GM23338 (cell line): Measurements from ENCODE around the gene SELENOV. TPM values are rescaled to one million over a fixed set of nuclear protein-coding genes. Genes with fewer than 3 reads are reported as not detected.

Source experiments
- ATAC-seq: fragments of 200-7000 bp; cut with Tn5 transposase; 3 replicates; pipeline ENCODE4 v1.9.1; 2020
- DNase-seq: peaks from one replicate; pipeline ENCODE4 v3.0.0-alpha.2; 2015; ENCODE audit warnings: low spot score
- H2AFZ ChIP-seq: fragments of 200-600 bp; sonication (generic); 2 replicates; pipeline ENCODE4 v1.8.0; 2016; ENCODE audit warnings: antibody characterized with exemption, mild to moderate bottlenecking, moderate library complexity
- H3F3A ChIP-seq: fragments of 200-600 bp; sonication (generic); replicated peaks from 2 replicates; pipeline ENCODE4 v1.8.0; 2017; ENCODE audit warnings: antibody characterized with exemption, mixed run types, low read depth
- H3K27ac ChIP-seq: fragments of 200-600 bp; sonication (generic); 2 replicates; pipeline ENCODE4 v1.6.1; 2016; ENCODE audit warnings: low read depth
- H3K27me3 ChIP-seq: fragments of 200-600 bp; sonication (generic); 2 replicates; pipeline ENCODE4 v1.8.0; 2016; ENCODE audit warnings: mild to moderate bottlenecking, mixed run types, moderate library complexity; ENCODE audit not compliant: insufficient read depth
- H3K36me3 ChIP-seq: fragments of 200-600 bp; sonication (generic); 2 replicates; pipeline ENCODE4 v1.8.0; 2016; ENCODE audit warnings: mild to moderate bottlenecking; ENCODE audit not compliant: insufficient read depth
- H3K4me1 ChIP-seq: fragments of 200-600 bp; sonication (generic); 2 replicates; pipeline ENCODE4 v1.8.0; 2016; ENCODE audit warnings: mild to moderate bottlenecking, moderate library complexity; ENCODE audit not compliant: insufficient read depth
- H3K4me2 ChIP-seq: fragments of 200-600 bp; sonication (generic); 2 replicates; pipeline ENCODE4 v1.7.1; 2017; ENCODE audit warnings: mixed run types
- H3K4me3 ChIP-seq: fragments of 200-600 bp; sonication (generic); 2 replicates; pipeline ENCODE4 v1.6.1; 2016; ENCODE audit warnings: mixed run types
- H3K79me2 ChIP-seq: fragments of 200-600 bp; sonication (generic); replicated peaks from 2 replicates; pipeline ENCODE4 v1.8.0; 2017; ENCODE audit warnings: mild to moderate bottlenecking; ENCODE audit not compliant: insufficient read depth
- H3K9me2 ChIP-seq: fragments of 200-600 bp; sonication (generic); 2 replicates; pipeline ENCODE4 v1.8.0; 2017; ENCODE audit not compliant: insufficient read depth
- H4K20me1 ChIP-seq: fragments of 200-600 bp; sonication (generic); replicated peaks from 2 replicates; pipeline ENCODE4 v1.8.0; 2017; ENCODE audit warnings: mild to moderate bottlenecking; ENCODE audit not compliant: insufficient read depth
- H3K27ac Mint-ChIP-seq: 2 replicates; pipeline ENCODE4 v1.8.0; 2020; ENCODE audit warnings: inconsistent platforms, mild to moderate bottlenecking, moderate library complexity, mixed read lengths
- H3K27me3 Mint-ChIP-seq: 3 replicates; pipeline ENCODE4 v1.8.0; 2022; ENCODE audit warnings: low read depth, mild to moderate bottlenecking, moderate library complexity, mixed read lengths, inconsistent platforms; ENCODE audit not compliant: insufficient read depth, poor library complexity
- H3K36me3 Mint-ChIP-seq: 3 replicates; pipeline ENCODE4 v1.8.0; 2021; ENCODE audit warnings: low read depth, mild to moderate bottlenecking, inconsistent platforms, moderate library complexity, mixed read lengths
- H3K4me1 Mint-ChIP-seq: 3 replicates; pipeline ENCODE4 v1.8.0; 2020; ENCODE audit warnings: mild to moderate bottlenecking, inconsistent platforms, mixed read lengths
- H3K4me3 Mint-ChIP-seq: 3 replicates; pipeline ENCODE4 v1.8.0; 2021; ENCODE audit warnings: moderate library complexity, mild to moderate bottlenecking, inconsistent platforms, mixed read lengths
- H3K9me3 Mint-ChIP-seq: 3 replicates; pipeline ENCODE4 v1.8.0; 2020; ENCODE audit warnings: moderate library complexity, mild to moderate bottlenecking, inconsistent platforms, mixed read lengths
- CREB1 ChIP-seq: fragments of 250-450 bp; sonication (Bioruptor Pico); IDR thresholded peaks from 2 replicates; pipeline ENCODE4 v1.5.0; 2020; ENCODE audit warnings: low read depth, mild to moderate bottlenecking, moderate library complexity
- NANOG ChIP-seq: IDR thresholded peaks from 2 replicates; pipeline ENCODE4 v1.6.1; 2016; ENCODE audit warnings: antibody characterized with exemption, borderline replicate concordance
- POLR2AphosphoS5 ChIP-seq: IDR thresholded peaks from 2 replicates; pipeline ENCODE4 v1.6.1; 2016; ENCODE audit warnings: antibody characterized with exemption, low read depth
- REST ChIP-seq: IDR thresholded peaks from one replicate; pipeline ENCODE4 v1.6.1; 2018; ENCODE audit warnings: antibody characterized with exemption; ENCODE audit not compliant: unreplicated experiment
- ZNF114 ChIP-seq: fragments of 250-450 bp; sonication (Bioruptor Pico); IDR thresholded peaks from 2 replicates; pipeline ENCODE4 v1.5.0; 2020; ENCODE audit warnings: mild to moderate bottlenecking, moderate library complexity
- ZNF331 ChIP-seq: fragments of 250-450 bp; sonication (Bioruptor Pico); IDR thresholded peaks from 2 replicates; pipeline ENCODE4 v1.5.0; 2020; ENCODE audit warnings: low read depth, mild to moderate bottlenecking, moderate library complexity
- ZNF462 ChIP-seq: fragments of 250-450 bp; sonication (Bioruptor Pico); IDR thresholded peaks from 2 replicates; pipeline ENCODE4 v1.5.0; 2020; ENCODE audit warnings: mild to moderate bottlenecking, moderate library complexity
- polyA plus RNA-seq: library from polyadenylated mRNA; unstranded; fragments of >200 nt; fragmentation: Nextera tagmentation; extraction: Ambion mirVana; gene quantifications from 2 replicates; pipeline ENCODE4 v1.2.1, GENCODE V29; 2016
- total RNA-seq: library from RNA; depleted of rRNA; stranded (reverse); fragments of >200 nt; shearing (Covaris generic); gene quantifications from 2 replicates; pipeline ENCODE4 v1.2.3, GENCODE V29; 2014

The SELENOV gene
- total and polyA plus RNA-seq, 2 experiments from 2014 or later: 8.0 to 8.7 TPM

- TF ChIP-seq REST (no peak), CREB1 (CRISPR knock-in tag) (no peak), ZNF114 (CRISPR knock-in tag) (no peak)
Observed at GRCh38 chr19:39496063-39496462, 18.9 kb upstream of the SELENOV start (continued).

GRCh38 chr19:39497701-39497995 lies 17.3 kb upstream of the SELENOV start:
- peak overlapping the region; percentile 24; the same call in 1 of the 3 replicates for H3K4me3 Mint-ChIP-seq
- peaks cover 6% of the 10 kb centered on the region; the same call in 2 of the 3 replicates for H3K9me3 Mint-ChIP-seq
- Histone ChIP-seq H2AFZ (no peak overlapping the region; the same call in 1 of the 2 replicates), H3K4me3 (peak overlapping the region; percentile 74), H3K9me2 (0 out of 2 replicates have a peak, but pooled peaks cover 3% of the 10 kb centered on the region), H3K4me2 (peak overlapping the region; percentile 95), H4K20me1 (no peaks in the 10 kb centered on the region; the same call in 1 of the 2 replicates), H3F3A (peaks cover 9% of the 10 kb centered on the region), H3K27me3 (peaks cover 58% of the 10 kb centered on the region), H3K36me3 (no peaks in the 10 kb centered on the region), H3K79me2 (no peaks in the 10 kb centered on the region), H3K27ac (no peak overlapping the region), H3K4me1 (peaks cover 20% of the 10 kb centered on the region)
- ATAC-seq (no peak), DNase-seq (no peak)
- no peak overlapping the region for H3K27ac Mint-ChIP-seq
- H3K27me3 Mint-ChIP-seq: peaks cover 60% of the 10 kb centered on the region
- peaks cover 7% of the 10 kb centered on the region for H3K36me3 Mint-ChIP-seq
- TF ChIP-seq CREB1 (CRISPR knock-in tag) (peak; percentile 29; the same call in 1 of the 2 replicates), NANOG (no peak)
- peaks cover 23% of the 10 kb centered on the region for H3K4me1 Mint-ChIP-seq

GRCh38 chr19:39497996-39498797 lies 16.7 kb upstream of the SELENOV start:
- Histone ChIP-seq H3K9me2 (0 out of 2 replicates have a peak, but pooled peaks cover 3% of the 10 kb centered on the region), H3K36me3 (no peaks in the 10 kb centered on the region), H2AFZ (peak overlapping the region; percentile 97), H3F3A (peaks cover 9% of the 10 kb centered on the region), H3K27ac (no peak overlapping the region), H4K20me1 (no peaks in the 10 kb centered on the region), H3K4me1 (peaks cover 16% of the 10 kb centered on the region), H3K79me2 (no peaks in the 10 kb centered on the region), H3K4me3 (peak overlapping the region; percentile 74), H3K27me3 (peaks cover 62% of the 10 kb centered on the region), H3K4me2 (peak overlapping the region; percentile 95)
- Mint-ChIP-seq H3K4me1 (peaks cover 19% of the 10 kb centered on the region), H3K4me3 (peak overlapping the region; percentile 73), H3K27me3 (peaks cover 64% of the 10 kb centered on the region), H3K9me3 (peaks cover 9% of the 10 kb centered on the region), H3K36me3 (peaks cover 7% of the 10 kb centered on the region), H3K27ac (no peak overlapping the region)
- ATAC-seq (peak; percentile 79), DNase-seq (peak; percentile 89)
- TF ChIP-seq POLR2AphosphoS5: peak; percentile 64
- TF ChIP-seq ZNF114 (CRISPR knock-in tag): no peak
- no peak for TF ChIP-seq ZNF462 (CRISPR knock-in tag)
- TF ChIP-seq ZNF331 (CRISPR knock-in tag): no peak
